ENCODE data around the gene NUBP2. TPM values are rescaled to one million over a fixed set of nuclear protein-coding genes. Genes with fewer than 3 reads are reported as not detected.

NUBP2 gene
- total RNA-seq, 4 donors from 2014 or later: 55.4 to 115 (median 90.8) TPM

DNA sequence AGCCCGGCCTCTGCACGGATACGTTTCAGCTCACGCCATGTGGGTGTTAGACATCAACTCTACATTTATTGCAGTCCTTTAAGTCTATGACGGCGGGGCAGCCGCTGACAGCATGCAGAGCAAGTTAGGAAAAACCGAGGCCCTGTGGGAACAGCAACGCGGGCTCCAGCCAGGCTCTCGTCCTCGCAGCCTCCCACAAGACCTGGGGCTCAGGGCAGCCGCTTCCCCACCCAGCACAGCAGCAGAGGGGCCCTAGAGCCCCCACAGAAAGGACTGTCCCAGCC lies 6.1 kb upstream of the NUBP2 start:
- 83% methylated on average over 10 of the region's 13 CpGs for WGBS
- TF ChIP-seq POLR2AphosphoS5 (IDR thresholded peaks at IDR 0.05): no peak
- TF ChIP-seq EP300 (IDR thresholded peaks at IDR 0.05): no peak
- TF ChIP-seq POLR2A (IDR thresholded peaks at IDR 0.05): no peak
- TF ChIP-seq, protein P1, sequence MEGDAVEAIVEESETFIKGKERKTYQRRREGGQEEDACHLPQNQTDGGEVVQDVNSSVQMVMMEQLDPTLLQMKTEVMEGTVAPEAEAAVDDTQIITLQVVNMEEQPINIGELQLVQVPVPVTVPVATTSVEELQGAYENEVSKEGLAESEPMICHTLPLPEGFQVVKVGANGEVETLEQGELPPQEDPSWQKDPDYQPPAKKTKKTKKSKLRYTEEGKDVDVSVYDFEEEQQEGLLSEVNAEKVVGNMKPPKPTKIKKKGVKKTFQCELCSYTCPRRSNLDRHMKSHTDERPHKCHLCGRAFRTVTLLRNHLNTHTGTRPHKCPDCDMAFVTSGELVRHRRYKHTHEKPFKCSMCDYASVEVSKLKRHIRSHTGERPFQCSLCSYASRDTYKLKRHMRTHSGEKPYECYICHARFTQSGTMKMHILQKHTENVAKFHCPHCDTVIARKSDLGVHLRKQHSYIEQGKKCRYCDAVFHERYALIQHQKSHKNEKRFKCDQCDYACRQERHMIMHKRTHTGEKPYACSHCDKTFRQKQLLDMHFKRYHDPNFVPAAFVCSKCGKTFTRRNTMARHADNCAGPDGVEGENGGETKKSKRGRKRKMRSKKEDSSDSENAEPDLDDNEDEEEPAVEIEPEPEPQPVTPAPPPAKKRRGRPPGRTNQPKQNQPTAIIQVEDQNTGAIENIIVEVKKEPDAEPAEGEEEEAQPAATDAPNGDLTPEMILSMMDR (IDR thresholded peaks at IDR 0.05): no peak
- DNase-seq (ENCODE audit: low spot score in 2 of 2): no peak
- Histone ChIP-seq H3K9me3 (no peaks in the 10 kb centered on the region), H3K27me3 (no peaks in the 10 kb centered on the region), H3K36me3 (peaks cover 50% of the 10 kb centered on the region), H3K27ac (no peak overlapping the region), H3K4me3 (no peak overlapping the region), H3K4me1 (peaks cover 40% of the 10 kb centered on the region)

DNA sequence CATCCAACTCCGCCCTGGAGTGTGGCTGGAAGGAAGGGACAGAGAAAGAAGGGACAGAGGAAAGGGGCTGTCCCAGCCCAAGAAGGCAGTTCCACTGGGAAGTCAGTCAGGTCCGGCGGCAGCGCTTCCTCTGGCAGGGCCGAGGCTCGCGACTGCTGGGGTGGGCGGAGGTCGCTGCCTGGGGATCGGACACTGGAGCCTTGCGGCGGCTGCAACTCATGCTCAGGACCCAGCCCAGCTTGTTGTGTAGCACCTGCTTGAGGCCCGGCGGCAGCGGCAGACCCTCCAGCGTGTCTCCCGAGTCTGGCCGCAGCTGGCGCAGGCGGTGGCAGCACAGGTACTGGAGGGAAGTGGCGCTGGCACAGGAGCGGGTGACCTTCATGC lies 5.8 kb upstream of the NUBP2 start:
- peaks cover 50% of the 10 kb centered on the region for H3K36me3 ChIP-seq

DNA sequence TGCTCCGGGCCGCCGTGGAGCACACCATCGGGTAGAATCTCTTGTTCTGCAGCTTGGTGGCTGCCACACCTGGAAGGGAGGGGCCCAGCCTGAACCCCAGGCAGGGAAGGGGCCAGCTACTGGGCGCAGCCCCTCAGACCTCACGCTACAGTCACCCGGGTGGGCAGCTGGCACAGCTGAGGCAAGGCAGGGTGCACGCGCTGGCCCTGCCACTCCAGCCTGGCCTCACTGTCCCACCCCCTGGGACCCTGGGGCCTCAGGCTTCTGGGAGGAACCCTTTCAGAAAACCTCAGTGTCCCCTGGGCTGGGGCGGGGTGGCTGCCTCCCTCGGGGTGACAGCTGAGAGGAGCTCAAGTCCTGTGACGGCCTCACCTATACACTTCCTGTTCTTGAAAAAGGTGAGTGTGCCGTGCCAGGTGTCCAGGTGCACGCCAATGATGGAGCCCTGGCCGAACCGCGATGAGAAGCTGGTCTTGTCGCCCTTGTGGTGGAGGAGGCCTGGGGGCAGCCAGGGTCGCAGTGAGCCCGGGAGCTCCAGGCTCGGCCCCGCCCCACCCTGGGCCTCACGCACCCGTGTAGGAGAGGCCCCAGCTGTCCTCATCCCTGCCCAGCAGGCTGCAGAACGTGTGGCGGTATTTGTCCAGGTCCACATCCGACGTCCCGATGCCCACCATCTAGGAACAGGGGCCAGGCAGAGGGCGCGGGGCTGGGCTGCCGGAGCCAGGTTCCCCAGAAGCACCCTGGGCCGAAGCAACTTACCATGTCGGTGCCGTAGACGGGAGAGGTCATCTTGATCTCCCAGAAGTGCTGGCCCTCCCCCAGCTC lies 5.2 kb upstream of the NUBP2 start:
- Histone ChIP-seq H3K36me3 (peaks cover 50% of the 10 kb centered on the region), H3K4me1 (peaks cover 34% of the 10 kb centered on the region), H3K27me3 (no peaks in the 10 kb centered on the region), H3K27ac (no peak overlapping the region), H3K9me3 (no peaks in the 10 kb centered on the region), H3K4me3 (no peak overlapping the region)
- no peak for DNase-seq (ENCODE audit: low spot score in 2 of 2)
- 81% methylated on average over 12 of the region's 36 CpGs for WGBS
- no peak for TF ChIP-seq POLR2A (IDR thresholded peaks at IDR 0.05)
- TF ChIP-seq POLR2AphosphoS5 (IDR thresholded peaks at IDR 0.05): no peak
- TF ChIP-seq, protein P1 (IDR thresholded peaks at IDR 0.05): no peak
- TF ChIP-seq EP300 (IDR thresholded peaks at IDR 0.05): no peak

More for the DNA sequence above, 5.8 kb upstream of the NUBP2 start:
- Histone ChIP-seq H3K27ac (no peak overlapping the region), H3K9me3 (no peaks in the 10 kb centered on the region), H3K4me1 (peaks cover 39% of the 10 kb centered on the region), H3K27me3 (no peaks in the 10 kb centered on the region), H3K4me3 (no peak overlapping the region)
- no peak for TF ChIP-seq POLR2AphosphoS5 (IDR thresholded peaks at IDR 0.05)
- TF ChIP-seq, protein P1 (IDR thresholded peaks at IDR 0.05): no peak
- no peak for TF ChIP-seq POLR2A (IDR thresholded peaks at IDR 0.05)
- TF ChIP-seq EP300 (IDR thresholded peaks at IDR 0.05): no peak
- DNase-seq (ENCODE audit: low spot score in 2 of 2): no peak
- WGBS: 81% methylated on average over 16 of the region's 22 CpGs

DNA sequence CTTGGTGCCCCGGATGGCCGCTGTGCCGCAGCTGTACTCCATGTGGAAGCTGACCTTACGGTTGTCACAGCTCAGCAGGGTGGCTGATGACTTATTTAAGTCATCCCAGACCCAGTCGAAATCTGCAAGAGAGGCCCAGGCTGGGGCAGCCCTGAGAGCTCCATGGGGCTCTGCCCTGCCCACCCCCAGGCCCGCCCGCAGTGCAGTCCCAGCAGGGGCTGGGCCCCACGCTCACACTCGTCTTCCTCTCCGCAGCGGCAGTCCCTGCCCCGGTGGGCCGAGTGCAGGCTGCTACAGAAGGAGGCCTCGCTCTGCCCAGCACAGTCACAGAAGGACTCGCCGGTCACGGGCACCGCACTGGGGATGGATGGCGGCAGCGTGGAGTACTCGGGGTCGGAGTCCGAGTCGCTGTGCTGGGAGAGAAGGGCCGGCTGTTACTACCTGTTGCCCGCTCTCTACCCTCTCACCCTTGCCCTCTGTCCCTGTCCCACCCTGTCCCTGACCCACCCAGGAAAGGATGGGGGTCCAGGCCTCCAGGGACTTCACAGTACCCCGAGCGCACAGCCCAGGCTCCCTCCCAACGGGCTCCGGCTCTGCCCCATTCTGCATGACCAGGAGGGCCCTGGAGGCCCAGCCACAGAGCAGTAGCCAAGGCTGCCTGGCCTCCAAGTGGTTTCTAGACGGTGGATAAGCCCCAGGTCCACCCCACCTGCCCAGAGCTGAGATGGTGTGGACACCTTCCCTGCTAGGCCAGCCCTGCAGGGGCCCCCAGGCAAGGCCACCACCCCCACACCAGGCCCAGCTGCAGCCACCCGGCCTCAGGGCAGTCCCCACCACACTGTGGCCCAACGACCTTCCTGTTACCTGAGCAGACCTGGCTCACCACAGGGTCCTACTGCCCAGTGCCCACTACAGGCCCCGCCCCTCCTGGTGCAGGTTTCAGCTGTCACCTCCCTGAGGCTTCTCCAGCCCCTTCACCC lies 4.3 kb upstream of the NUBP2 start:
- no peak for DNase-seq (ENCODE audit: low spot score in 2 of 2)
- TF ChIP-seq, protein P1 (IDR thresholded peaks at IDR 0.05): no peak
- TF ChIP-seq POLR2A (IDR thresholded peaks at IDR 0.05): no peak
- no peak for TF ChIP-seq EP300 (IDR thresholded peaks at IDR 0.05)
- no peak for TF ChIP-seq POLR2AphosphoS5 (IDR thresholded peaks at IDR 0.05)
- H3K4me1 ChIP-seq: peaks cover 36% of the 10 kb centered on the region
- no peak overlapping the region for H3K4me3 ChIP-seq
- H3K27ac ChIP-seq: no peak overlapping the region
- no peaks in the 10 kb centered on the region for H3K27me3 ChIP-seq
- H3K9me3 ChIP-seq: no peaks in the 10 kb centered on the region
- 71% methylated on average over 9 of the region's 34 CpGs for WGBS
- H3K36me3 ChIP-seq: peaks cover 50% of the 10 kb centered on the region

DNA sequence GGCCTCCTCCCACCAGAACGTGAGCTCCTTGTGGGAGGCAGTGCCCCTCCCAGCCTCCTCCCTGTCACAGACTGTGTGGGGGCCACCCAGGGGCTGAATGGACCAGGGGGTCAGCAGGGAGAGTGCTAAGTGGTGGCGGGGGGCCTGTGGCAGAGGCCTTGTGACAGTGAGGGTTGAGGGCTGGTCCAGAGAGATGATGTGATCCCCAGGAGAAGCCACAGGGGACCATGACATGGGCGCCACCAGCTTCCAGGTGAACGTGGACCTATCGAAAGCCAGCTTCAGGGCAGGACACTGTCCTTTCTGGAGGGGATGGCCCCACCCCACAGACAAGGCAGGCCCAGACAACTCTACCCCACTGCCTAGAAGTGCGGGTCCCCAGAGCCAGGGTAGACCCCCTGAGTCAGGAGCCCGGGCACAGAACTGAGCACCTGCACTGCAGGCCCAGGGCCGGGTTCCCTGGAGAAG lies 3.5 kb upstream of the NUBP2 start:
- Histone ChIP-seq H3K27me3 (no peaks in the 10 kb centered on the region), H3K4me1 (peaks cover 36% of the 10 kb centered on the region), H3K4me3 (no peak overlapping the region), H3K36me3 (peaks cover 50% of the 10 kb centered on the region), H3K27ac (no peak overlapping the region), H3K9me3 (no peaks in the 10 kb centered on the region)
- WGBS: 71% methylated on average over 5 of the region's 8 CpGs
- TF ChIP-seq, protein P1 (IDR thresholded peaks at IDR 0.05): no peak
- TF ChIP-seq EP300 (IDR thresholded peaks at IDR 0.05): no peak
- no peak for TF ChIP-seq POLR2A (IDR thresholded peaks at IDR 0.05)
- no peak for TF ChIP-seq POLR2AphosphoS5 (IDR thresholded peaks at IDR 0.05)
- no peak for DNase-seq (ENCODE audit: low spot score in 2 of 2)

Measured in suprapubic skin (tissue), 4 donors.